ENCODE measurements around the gene PLCXD3. TPM values are rescaled to one million over a fixed set of nuclear protein-coding genes. Genes with fewer than 3 reads are reported as not detected.

The PLCXD3 gene
- total RNA-seq, 1 experiment from 2014 or later: 0.04 TPM

GRCh38 chr5:41345295-41345694 is 165.1 kb downstream of the PLCXD3 start:
- Mint-ChIP-seq H3K4me3 (no peak overlapping the region), H3K27ac (no peak overlapping the region), H3K36me3 (no peaks in the 10 kb centered on the region), H3K4me1 (no peaks in the 10 kb centered on the region), H3K9me3 (no peaks in the 10 kb centered on the region), H3K27me3 (ENCODE audit: low read depth) (no peaks in the 10 kb centered on the region)
- POLR2A ChIA-PET: no interaction called here
- CTCF ChIA-PET: no interaction called here
- ATAC-seq (no peak), DNase-seq (ENCODE audit: low spot score) (no peak)
- TF ChIP-seq ZNF263 (CRISPR knock-in tag; IDR thresholded peaks at IDR 0.05; ENCODE audit: low read depth) (no peak), PREB (CRISPR knock-in tag; IDR thresholded peaks at IDR 0.05; ENCODE audit: borderline replicate concordance) (no peak), ZNF219 (CRISPR knock-in tag; IDR thresholded peaks at IDR 0.05; ENCODE audit: borderline replicate concordance) (no peak), FOXP4 (CRISPR knock-in tag; IDR thresholded peaks at IDR 0.05) (no peak), NR2C2 (CRISPR knock-in tag; IDR thresholded peaks at IDR 0.05) (no peak), JUN (CRISPR knock-in tag; IDR thresholded peaks at IDR 0.05) (no peak)

GRCh38 chr5:41339339-41339738 is 171.1 kb downstream of the PLCXD3 start:
- POLR2A ChIA-PET: no interaction called here
- no peaks in the 10 kb centered on the region for H3K36me3 Mint-ChIP-seq

More at GRCh38 chr5:41339339-41339738, 171.1 kb downstream of the PLCXD3 start:
- Mint-ChIP-seq H3K27me3 (ENCODE audit: low read depth) (no peaks in the 10 kb centered on the region), H3K27ac (no peak overlapping the region), H3K4me1 (peaks cover 11% of the 10 kb centered on the region), H3K9me3 (no peaks in the 10 kb centered on the region), H3K4me3 (no peak overlapping the region)
- TF ChIP-seq ZNF281 (CRISPR knock-in tag; IDR thresholded peaks at IDR 0.05) (no peak), ZSCAN18 (CRISPR knock-in tag; IDR thresholded peaks at IDR 0.05) (no peak), GTF2I (CRISPR knock-in tag; conservative IDR thresholded peaks at IDR 0.05) (no peak), RELA (CRISPR knock-in tag; IDR thresholded peaks at IDR 0.05; ENCODE audit: borderline replicate concordance) (no peak), NR3C1 (CRISPR knock-in tag; conservative IDR thresholded peaks at IDR 0.05; ENCODE audit: low read depth) (no peak), RORB (CRISPR knock-in tag; IDR thresholded peaks at IDR 0.05) (no peak), ATF3 (CRISPR knock-in tag; conservative IDR thresholded peaks at IDR 0.05) (no peak), ZNF671 (CRISPR knock-in tag; IDR thresholded peaks at IDR 0.05) (no peak), JAZF1 (CRISPR knock-in tag; IDR thresholded peaks at IDR 0.05) (no peak), HMGXB4 (CRISPR knock-in tag; IDR thresholded peaks at IDR 0.05) (no peak), GABPB1 (CRISPR knock-in tag; IDR thresholded peaks at IDR 0.05) (no peak), AR (CRISPR knock-in tag; IDR thresholded peaks at IDR 0.05) (no peak), ZNF423 (CRISPR knock-in tag; IDR thresholded peaks at IDR 0.05) (no peak)
- CTCF ChIA-PET: no interaction called here
- no peak for ATAC-seq
- DNase-seq (ENCODE audit: low spot score): no peak

Data from WTC11 (cell line).